Esophagus muscularis mucosa (tissue), 4 donors: ENCODE results near the gene DIDO1. TPM values are rescaled to one million over a fixed set of nuclear protein-coding genes. Genes with fewer than 3 reads are reported as not detected.

ENCODE experiments used
- DNase-seq: peaks from one replicate; pipeline ENCODE4 v3.0.0-alpha.2; 2017; ENCODE audit errors: extremely low spot score
- H3K27ac ChIP-seq, 4 donors: fragments of 200-600 bp; sonication (generic); replicated peaks in 1 of 4; 1 replicate in 3 of 4; 2 replicates in 1 of 4; pipeline ENCODE4 v1.5.1; 2016 to 2019; ENCODE audit warnings: mild to moderate bottlenecking in 1 of 4
- H3K27me3 ChIP-seq, 4 donors: fragments of 200-600 bp; sonication (generic); one replicate each; pipeline versions ENCODE4 v1.5.1 to v1.6.0; 2016 to 2019
- H3K36me3 ChIP-seq, 4 donors: fragments of 200-600 bp; sonication (generic); one replicate each; pipeline ENCODE4 v1.5.1; 2016 to 2019
- H3K4me1 ChIP-seq, 4 donors: fragments of 200-600 bp; sonication (generic); one replicate each; pipeline ENCODE4 v1.5.1; 2016 to 2019
- H3K4me3 ChIP-seq, 4 donors: fragments of 200-600 bp; sonication (generic); 1 replicate in 2 of 4; 2 replicates in 2 of 4; pipeline ENCODE4 v1.5.1; 2016 to 2019; ENCODE audit warnings: mild to moderate bottlenecking in 4 of 4, moderate library complexity in 1 of 4
- H3K9me3 ChIP-seq, 4 donors: fragments of 200-600 bp; sonication (generic); 1 replicate in 3 of 4; 2 replicates in 1 of 4; pipeline ENCODE4 v1.5.1; 2016 to 2019
- EP300 ChIP-seq: sonication (generic); formaldehyde crosslinking; IDR thresholded peaks from one replicate; pipeline ENCODE4 v1.6.1; 2017; ENCODE audit warnings: antibody characterized with exemption
- POLR2A ChIP-seq: fragments of 450-650 bp; IDR thresholded peaks from one replicate; pipeline ENCODE4 v1.6.1; 2017; ENCODE audit warnings: antibody characterized with exemption, moderate library complexity, mild to moderate bottlenecking, low read depth
- POLR2AphosphoS5 ChIP-seq, 2 donors: sonication (generic); formaldehyde crosslinking; IDR thresholded peaks; one replicate each; pipeline ENCODE4 v1.6.1; 2017; ENCODE audit warnings: antibody characterized with exemption in 2 of 2
- WGBS: methylation state at CpG from one replicate; pipeline ENCODE4 v1.1.5; 2018; 5-methylcytosine and 5-hydroxymethylcytosine counted together
- intact Hi-C: fragments of 100-400 bp; cut with DNase I; formaldehyde crosslinking; loops from one replicate; pipeline ENCODE4 v1.15.1; 2023
- total RNA-seq, 4 donors: library from RNA; depleted of rRNA; stranded (reverse); fragments of >200 nt; gene quantifications; one replicate each; pipeline versions ENCODE4 v1.1.0 to v1.2.1, GENCODE V29; 2016
- TF ChIP-seq, protein P1 (sequence below), 3 experiments: fragments of 200-600 bp in 2 of 3; fragments of 450-650 bp in 1 of 3; sonication (generic) in 2 of 3; IDR thresholded peaks; one replicate each; pipeline ENCODE4 v1.5.1; 2017 to 2019; ENCODE audit warnings: antibody characterized with exemption in 3 of 3, mild to moderate bottlenecking in 2 of 3, moderate library complexity in 1 of 3

DIDO1 gene
- total RNA-seq, 4 donors from 2014 or later = 48.9 to 61.6 (median 55.7) TPM

DNA sequence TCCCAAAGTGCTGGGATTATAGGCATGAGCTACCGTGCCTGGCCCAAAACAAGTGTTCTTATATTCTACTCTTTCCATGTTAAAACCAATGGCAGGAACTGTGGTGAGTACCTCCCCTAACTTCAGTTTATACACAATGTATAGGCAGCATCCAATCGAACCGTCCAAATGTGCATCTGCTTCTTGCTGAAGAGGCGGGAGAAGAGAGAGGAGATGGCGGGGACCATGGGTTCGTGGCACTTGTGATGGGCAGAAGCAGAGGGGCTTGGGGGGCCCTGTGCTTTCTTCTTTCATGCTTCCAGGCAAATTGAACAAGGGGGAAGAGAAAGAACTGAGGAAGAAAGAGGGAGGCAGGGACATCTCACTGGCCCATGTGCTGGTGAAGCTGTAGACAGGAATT lies 53.4 kb downstream of the DIDO1 start:
- Histone ChIP-seq H3K9me3 (peaks cover 0 to 3% (median 0%) of the 10 kb centered on the region in 4 donors), H3K36me3 (no peaks in the 10 kb centered on the region), H3K4me3 (no peak overlapping the region), H3K27me3 (no peaks in the 10 kb centered on the region), H3K27ac (no peak overlapping the region), H3K4me1 (peaks cover 28 to 36% (median 33%) of the 10 kb centered on the region in 4 donors)
- no peak for DNase-seq
- 91% methylated on average over 6 of the region's 6 CpGs for WGBS
- no peak for TF ChIP-seq POLR2AphosphoS5 (IDR thresholded peaks at IDR 0.05)
- TF ChIP-seq, protein P1, sequence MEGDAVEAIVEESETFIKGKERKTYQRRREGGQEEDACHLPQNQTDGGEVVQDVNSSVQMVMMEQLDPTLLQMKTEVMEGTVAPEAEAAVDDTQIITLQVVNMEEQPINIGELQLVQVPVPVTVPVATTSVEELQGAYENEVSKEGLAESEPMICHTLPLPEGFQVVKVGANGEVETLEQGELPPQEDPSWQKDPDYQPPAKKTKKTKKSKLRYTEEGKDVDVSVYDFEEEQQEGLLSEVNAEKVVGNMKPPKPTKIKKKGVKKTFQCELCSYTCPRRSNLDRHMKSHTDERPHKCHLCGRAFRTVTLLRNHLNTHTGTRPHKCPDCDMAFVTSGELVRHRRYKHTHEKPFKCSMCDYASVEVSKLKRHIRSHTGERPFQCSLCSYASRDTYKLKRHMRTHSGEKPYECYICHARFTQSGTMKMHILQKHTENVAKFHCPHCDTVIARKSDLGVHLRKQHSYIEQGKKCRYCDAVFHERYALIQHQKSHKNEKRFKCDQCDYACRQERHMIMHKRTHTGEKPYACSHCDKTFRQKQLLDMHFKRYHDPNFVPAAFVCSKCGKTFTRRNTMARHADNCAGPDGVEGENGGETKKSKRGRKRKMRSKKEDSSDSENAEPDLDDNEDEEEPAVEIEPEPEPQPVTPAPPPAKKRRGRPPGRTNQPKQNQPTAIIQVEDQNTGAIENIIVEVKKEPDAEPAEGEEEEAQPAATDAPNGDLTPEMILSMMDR (IDR thresholded peaks at IDR 0.05) = no peak
- TF ChIP-seq EP300 = no peak
- no peak for TF ChIP-seq POLR2A
- intact Hi-C loops = loop anchor here (2.0 kb wide), 1 partner anchor 136 kb away; no protein-coding TSS in a partner anchor

DNA sequence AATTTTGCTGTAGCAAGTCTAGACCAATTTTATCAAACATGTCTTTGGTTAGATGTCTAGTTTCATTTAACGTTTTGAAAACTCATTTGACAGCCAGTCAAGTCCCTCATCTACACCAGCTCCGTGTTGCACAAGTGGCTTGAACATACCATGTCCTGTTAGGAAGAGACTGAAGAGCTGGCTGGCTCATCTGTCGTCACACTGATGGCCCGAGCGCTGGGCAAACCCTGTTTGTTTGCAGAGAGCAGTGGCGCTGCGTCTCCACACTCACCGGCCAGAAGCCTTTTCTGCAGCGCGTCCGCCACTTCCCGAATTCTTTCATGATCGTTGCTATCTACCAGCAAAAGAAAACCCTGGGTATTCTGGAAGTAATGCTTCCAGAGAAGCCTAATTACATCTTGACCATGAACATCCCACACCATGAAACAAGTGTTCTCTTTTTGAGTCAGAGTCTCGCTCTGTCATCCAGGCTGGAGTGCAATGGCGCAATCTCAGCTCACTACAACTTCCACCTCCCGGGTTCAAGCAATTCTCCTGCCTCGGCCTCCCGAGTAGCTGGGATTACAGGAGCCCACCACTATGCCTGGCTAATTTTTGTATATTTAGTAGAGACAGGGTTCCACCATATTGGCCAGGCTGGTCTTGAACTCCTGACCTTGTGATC lies 54.0 kb downstream of the DIDO1 start:
- WGBS = 85% methylated on average over 18 of the region's 18 CpGs
- no peak for DNase-seq
- no peaks in the 10 kb centered on the region for H3K27me3 ChIP-seq
- H3K36me3 ChIP-seq = no peaks in the 10 kb centered on the region
- TF ChIP-seq, protein P1 (IDR thresholded peaks at IDR 0.05) = no peak
- TF ChIP-seq POLR2AphosphoS5 (IDR thresholded peaks at IDR 0.05) (no peak), POLR2A (no peak), EP300 (no peak)
- H3K4me3 ChIP-seq = no peak overlapping the region
- peaks cover 0 to 3% (median 0%) of the 10 kb centered on the region in 4 donors for H3K9me3 ChIP-seq
- intact Hi-C loops = loop anchor here (2.0 kb wide), 1 partner anchor 136 kb away; no protein-coding TSS in a partner anchor
- H3K27ac ChIP-seq = no peak overlapping the region
- H3K4me1 ChIP-seq = peaks cover 26 to 33% (median 29%) of the 10 kb centered on the region in 4 donors

DNA sequence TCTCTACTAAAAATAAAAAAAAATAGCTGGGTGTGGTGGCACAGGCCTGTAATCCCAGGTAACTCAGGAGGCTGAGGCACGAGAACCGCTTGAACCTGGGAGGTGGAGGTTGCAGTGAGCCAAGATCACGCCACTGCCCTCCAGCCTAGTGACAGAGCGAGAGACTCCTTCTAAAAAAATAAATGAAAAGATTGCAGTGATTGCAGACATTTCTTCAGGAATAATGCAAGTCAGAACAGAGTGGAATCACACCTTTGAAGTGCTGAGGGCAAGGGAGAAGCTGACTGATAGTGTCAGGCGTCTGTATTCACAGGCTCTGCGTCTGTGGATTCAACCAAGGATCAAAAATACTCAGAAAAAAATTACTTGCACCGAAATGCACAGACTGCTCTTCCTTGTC lies 62.1 kb downstream of the DIDO1 start:
- intact Hi-C loops = no loop called here
- Histone ChIP-seq H3K4me1 (peaks cover 15 to 24% (median 20%) of the 10 kb centered on the region in 4 donors), H3K36me3 (no peaks in the 10 kb centered on the region), H3K4me3 (no peak overlapping the region), H3K27me3 (no peaks in the 10 kb centered on the region), H3K9me3 (no peaks in the 10 kb centered on the region), H3K27ac (no peak overlapping the region)
- TF ChIP-seq EP300 (no peak), POLR2AphosphoS5 (IDR thresholded peaks at IDR 0.05) (no peak), POLR2A (no peak)
- TF ChIP-seq, protein P1 (IDR thresholded peaks at IDR 0.05) = no peak
- WGBS = 90% methylated on average over 7 of the region's 7 CpGs
- DNase-seq = no peak

DNA sequence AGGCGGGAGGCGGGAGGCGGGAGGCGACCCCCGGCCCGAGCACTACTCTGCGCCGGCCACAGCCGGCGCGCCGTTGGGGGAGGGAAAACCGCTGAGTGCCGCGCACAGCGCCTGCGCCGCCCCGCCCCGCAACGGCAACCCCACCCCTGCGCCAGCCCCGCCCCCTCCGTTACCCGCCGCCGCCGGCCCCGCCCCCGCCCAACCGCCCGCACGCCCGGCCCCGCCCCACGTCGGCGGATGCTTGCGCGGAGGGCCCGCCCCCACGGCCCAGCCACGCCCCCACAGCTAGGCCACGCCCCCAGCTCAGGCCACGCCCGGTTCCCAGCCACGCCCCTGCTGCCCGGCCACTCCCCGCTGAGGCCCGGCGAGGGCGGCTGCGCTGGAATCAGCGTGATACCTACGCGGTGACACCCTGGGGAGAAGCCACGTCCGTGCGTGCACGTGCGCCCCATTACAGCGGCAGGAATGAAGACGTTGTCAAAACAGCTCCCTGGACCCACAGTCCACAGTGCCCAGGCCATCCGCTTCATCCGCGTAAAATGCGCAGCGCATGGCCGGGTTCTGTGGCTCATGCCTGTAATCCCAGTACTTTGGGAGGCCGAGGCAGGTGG lies 64.5 kb downstream of the DIDO1 start, which contains the start of gene TCFL5:
Gene TCFL5, minus strand, starts transcription at position 97 of the 611 bp plus-strand sequence. CDS start 152 bp downstream, outside the sequence.
- Histone ChIP-seq H3K27ac (peak within 1 kb of the TSS; percentile 43 to 73 (median 65)), H3K4me1 (peaks cover 15 to 24% (median 20%) of the 10 kb centered on the region in 4 donors), H3K4me3 (peak within 1 kb of the TSS; percentile 49 to 76 (median 56)), H3K27me3 (no peaks in the 10 kb centered on the region), H3K9me3 (no peaks in the 10 kb centered on the region), H3K36me3 (peaks cover 5 to 9% (median 6%) of the 10 kb centered on the region in 4 donors)
- DNase-seq = peak; percentile 96
- intact Hi-C loops = no loop called here
- TF ChIP-seq POLR2AphosphoS5 (IDR thresholded peaks at IDR 0.05) (peak; percentile 59 to 79), POLR2A (no peak)
- TF ChIP-seq, protein P1 (IDR thresholded peaks at IDR 0.05) = peak in 1 of 3 experiments; percentile 4
- WGBS = no CpG with 5 or more reads among the region's 70 CpGs
